HepG2 (cell line): Measurements from ENCODE around the gene UGT2B15. TPM values are rescaled to one million over a fixed set of nuclear protein-coding genes. Genes with fewer than 3 reads are reported as not detected.

Experiments used
- ARID3A ChIP-seq: IDR thresholded peaks from 2 replicates; pipeline ENCODE4 v1.6.1; 2012; ENCODE audit warnings: low read depth, low read length, improper control_type of control experiment
- ARNT2 ChIP-seq: sonication (generic); formaldehyde crosslinking; IDR thresholded peaks from 2 replicates; pipeline ENCODE4 v1.8.0; 2022; ENCODE audit warnings: mild to moderate bottlenecking, low read depth, missing genetic modification reagents, moderate library complexity
- CCDC6 ChIP-seq: sonication (generic); formaldehyde crosslinking; IDR thresholded peaks from 2 replicates; pipeline ENCODE4 v1.8.1; 2022; ENCODE audit warnings: mild to moderate bottlenecking, missing genetic modification reagents, moderate library complexity
- CHD2 ChIP-seq: IDR thresholded peaks from 2 replicates; pipeline ENCODE4 v1.6.1; 2011; ENCODE audit warnings: low read depth, low read length, improper control_type of control experiment
- CREB1 ChIP-seq, 2 experiments: fragments of 450-650 bp in 1 of 2; IDR thresholded peaks; 2 replicates each; pipeline ENCODE4 v1.6.1; 2016 to 2017; ENCODE audit warnings: control low read depth in 1 of 2, mild to moderate bottlenecking in 1 of 2, missing compliant biosample characterization in 1 of 2, missing genetic modification characterization in 1 of 2
- CREB3 ChIP-seq: sonication (generic); formaldehyde crosslinking; IDR thresholded peaks from 2 replicates; pipeline ENCODE4 v1.5.0; 2020; ENCODE audit warnings: missing genetic modification reagents
- ETV5 ChIP-seq: IDR thresholded peaks from 2 replicates; pipeline ENCODE4 v1.6.1; 2018; ENCODE audit warnings: missing biosample characterization, missing genetic modification reagents, inconsistent platforms, borderline replicate concordance
- HMG20A ChIP-seq: IDR thresholded peaks from 2 replicates; pipeline ENCODE4 v1.6.1; 2016; ENCODE audit warnings: borderline replicate concordance
- KDM3A ChIP-seq: IDR thresholded peaks from 2 replicates; pipeline ENCODE4 v1.6.1; 2018; ENCODE audit warnings: low read depth, missing compliant biosample characterization
- KDM4B ChIP-seq: sonication (generic); formaldehyde crosslinking; IDR thresholded peaks from 2 replicates; pipeline ENCODE4 v1.4.0; 2020; ENCODE audit warnings: missing genetic modification reagents
- LRRFIP1 ChIP-seq: sonication (generic); formaldehyde crosslinking; conservative IDR thresholded peaks from 2 replicates; pipeline ENCODE4 v1.4.0; 2020; ENCODE audit warnings: missing genetic modification reagents
- NRL ChIP-seq: sonication (generic); formaldehyde crosslinking; IDR thresholded peaks from 2 replicates; pipeline ENCODE4 v1.5.0; 2020; ENCODE audit warnings: missing genetic modification reagents, mild to moderate bottlenecking, moderate library complexity, borderline replicate concordance
- POLR2AphosphoS2 ChIP-seq: IDR thresholded peaks from 2 replicates; pipeline ENCODE4 v1.6.1; 2011; ENCODE audit warnings: low read depth, low read length, improper control_type of control experiment
- SALL2 ChIP-seq: sonication (generic); formaldehyde crosslinking; IDR thresholded peaks from 2 replicates; pipeline ENCODE4 v1.8.1; 2023; ENCODE audit warnings: mild to moderate bottlenecking, missing genetic modification reagents, inconsistent platforms
- SOX5 ChIP-seq: IDR thresholded peaks from 2 replicates; pipeline ENCODE4 v1.6.1; 2016; ENCODE audit warnings: borderline replicate concordance
- XRCC5 ChIP-seq: fragments of 200-400 bp; formaldehyde crosslinking; optimal IDR thresholded peaks from 2 replicates; pipeline ENCODE3; 2017; ENCODE audit warnings: mild to moderate bottlenecking, low read length
- ZBED4 ChIP-seq: sonication (generic); formaldehyde crosslinking; IDR thresholded peaks from 2 replicates; pipeline ENCODE4 v1.4.0; 2020; ENCODE audit warnings: missing genetic modification reagents, borderline replicate concordance
- ZNF143 ChIP-seq: sonication (generic); formaldehyde crosslinking; IDR thresholded peaks from 2 replicates; pipeline ENCODE4 v1.4.0; 2020; ENCODE audit warnings: missing genetic modification reagents
- ZNF331 ChIP-seq: sonication (generic); formaldehyde crosslinking; IDR thresholded peaks from 2 replicates; pipeline ENCODE4 v1.4.0; 2020; ENCODE audit warnings: missing genetic modification reagents
- ZNF382 ChIP-seq: sonication (generic); formaldehyde crosslinking; IDR thresholded peaks from 2 replicates; pipeline ENCODE4 v1.5.0; 2020; ENCODE audit warnings: missing genetic modification reagents, mild to moderate bottlenecking, borderline replicate concordance
- ZNF740 ChIP-seq: sonication (generic); formaldehyde crosslinking; IDR thresholded peaks from 2 replicates; pipeline ENCODE4 v1.4.0; 2020; ENCODE audit warnings: missing genetic modification reagents
- ZNF747 ChIP-seq: sonication (generic); formaldehyde crosslinking; IDR thresholded peaks from 2 replicates; pipeline ENCODE4 v1.8.1; 2023; ENCODE audit warnings: missing genetic modification reagents, mild to moderate bottlenecking, borderline replicate concordance
- polyA plus RNA-seq, 8 experiments: library from polyadenylated mRNA; depleted of rRNA in 3 of 8; stranded (reverse) in 7 of 8; unstranded in 1 of 8; fragments of >200 nt; fragmentation: Illumina TruSeq in 4 of 8; extraction: Trizol in 4 of 8; gene quantifications; 2 replicates each; pipeline versions ENCODE4 v1.2.1 to v1.2.3, GENCODE V29; 2011 to 2016; ENCODE audit warnings: low read depth in 4 of 8, missing spikeins in 1 of 8, mixed read lengths in 1 of 8; ENCODE audit not compliant: insufficient read depth in 1 of 8
- total RNA-seq, 5 experiments: library from RNA; depleted of rRNA; stranded (reverse); fragments of >200 nt; fragmentation: Illumina TruSeq; extraction: Trizol; gene quantifications; 2 replicates each; pipeline ENCODE4 v1.2.3, GENCODE V29; 2016; ENCODE audit warnings: low read depth in 1 of 5

Gene UGT2B15
- total and polyA plus RNA-seq, 2 of the 13 experiments (the other 11 are each of a cell fraction or from before 2014, with no cell fraction given), result 0.04 to 0.11 TPM

GRCh38 chr4:68658672-68659071, 11.8 kb downstream of the UGT2B15 start (continued):
- TF ChIP-seq ZBED4 (CRISPR knock-in tag) (no peak), XRCC5 (no peak), ZNF331 (CRISPR knock-in tag) (no peak), LRRFIP1 (CRISPR knock-in tag) (no peak), SALL2 (CRISPR knock-in tag) (no peak), ZNF740 (no peak), NRL (CRISPR knock-in tag) (no peak), ETV5 (CRISPR knock-in tag) (no peak), CREB3 (CRISPR knock-in tag) (no peak), ZNF143 (CRISPR knock-in tag) (no peak), CCDC6 (CRISPR knock-in tag) (no peak), CHD2 (no peak), CREB1 (IDR thresholded peaks at IDR 0.05) (no peak), CREB1 (CRISPR knock-in tag; IDR thresholded peaks at IDR 0.05) (peak; percentile 40; the same call in 1 of the 2 replicates), ZNF382 (no peak), KDM3A (CRISPR knock-in tag) (no peak), ARID3A (0 out of 2 replicates have a peak, but pooled peaks have one; percentile 10), POLR2AphosphoS2 (no peak), ARNT2 (CRISPR knock-in tag) (no peak), HMG20A (CRISPR knock-in tag) (peak; percentile 23; the same call in 1 of the 2 replicates), KDM4B (CRISPR knock-in tag) (no peak), ZNF747 (no peak), SOX5 (CRISPR knock-in tag) (peak; percentile 60; the same call in 1 of the 2 replicates)
